ENCODE measurements around the gene GATAD2A.

- TF ChIP-seq CTCF (IDR thresholded peaks at IDR 0.05; ENCODE audit: insufficient read depth, low read length) (no peak), GABPA (IDR thresholded peaks at IDR 0.05; ENCODE audit: low read depth) (no peak), POLR2AphosphoS5 (IDR thresholded peaks at IDR 0.05; ENCODE audit: low read depth) (no peak), REST (IDR thresholded peaks at IDR 0.05; ENCODE audit: insufficient replicate concordance, low read depth) (no peak), SPI1 (IDR thresholded peaks at IDR 0.05; ENCODE audit: borderline replicate concordance, low read depth) (no peak)
Measured at GRCh38 chr19:19543101-19543500, 137.6 kb downstream of the GATAD2A start.
